K562 (cell line): Measurements from ENCODE around the gene MAPK1IP1L. TPM values are rescaled to one million over a fixed set of nuclear protein-coding genes. Genes with fewer than 3 reads are reported as not detected.

Experiments
- ARID3A ChIP-seq: IDR thresholded peaks from 2 replicates; pipeline ENCODE4 v1.6.1; 2012; ENCODE audit warnings: low read depth, low read length, improper control_type of control experiment, borderline replicate concordance
- CXXC5 ChIP-seq: fragments of 250-450 bp; sonication (Bioruptor Pico); IDR thresholded peaks from 2 replicates; pipeline ENCODE4 v1.8.0; 2022; ENCODE audit warnings: inconsistent platforms, mild to moderate bottlenecking, moderate library complexity
- E2F3 ChIP-seq: fragments of 250-450 bp; sonication (Bioruptor Pico); IDR thresholded peaks from 2 replicates; pipeline ENCODE4 v1.4.0; 2020; ENCODE audit warnings: mild to moderate bottlenecking
- EP300 ChIP-seq: IDR thresholded peaks from 2 replicates; pipeline ENCODE4 v1.6.1; 2012; ENCODE audit warnings: low read length, improper control_type of control experiment
- ETS2 ChIP-seq: IDR thresholded peaks from 2 replicates; pipeline ENCODE4 v1.6.1; 2016; ENCODE audit warnings: borderline replicate concordance, missing genetic modification characterization, mild to moderate bottlenecking, moderate library complexity, missing compliant biosample characterization; ENCODE audit not compliant: poor library complexity, severe bottlenecking
- FOXJ3 ChIP-seq: sonication (generic); formaldehyde crosslinking; IDR thresholded peaks from 2 replicates; pipeline ENCODE4 v1.4.0; 2020; ENCODE audit warnings: mild to moderate bottlenecking, missing genetic modification reagents
- MED1 ChIP-seq: sonication (generic); formaldehyde crosslinking; IDR thresholded peaks from 2 replicates; pipeline ENCODE4 v1.8.1; 2023; ENCODE audit warnings: missing genetic modification reagents, borderline replicate concordance
- MEIS2 ChIP-seq: fragments of 450-650 bp; IDR thresholded peaks from 2 replicates; pipeline ENCODE4 v1.6.1; 2014; ENCODE audit warnings: mild to moderate bottlenecking; ENCODE audit not compliant: partially characterized antibody
- PHB2 ChIP-seq: fragments of 450-650 bp; IDR thresholded peaks from 2 replicates; pipeline ENCODE4 v1.6.1; 2017; ENCODE audit warnings: low read depth
- PHF20 ChIP-seq: fragments of 450-650 bp; IDR thresholded peaks from 2 replicates; pipeline ENCODE4 v1.6.1; 2018; ENCODE audit not compliant: partially characterized antibody
- PTTG1 ChIP-seq: fragments of 450-650 bp; IDR thresholded peaks from 2 replicates; pipeline ENCODE4 v1.6.1; 2016; ENCODE audit warnings: low read depth, mild to moderate bottlenecking, missing genetic modification characterization, missing compliant biosample characterization
- SRSF3 ChIP-seq: fragments of 200-400 bp; formaldehyde crosslinking; IDR thresholded peaks from 2 replicates; pipeline ENCODE4 v1.6.1; 2016; ENCODE audit warnings: mild to moderate bottlenecking, low read length, moderate library complexity; ENCODE audit not compliant: insufficient read depth
- XRCC4 ChIP-seq: IDR thresholded peaks from one replicate; pipeline ENCODE4 v1.6.1; 2011; ENCODE audit not compliant: insufficient read depth, insufficient read length; ENCODE audit errors: extremely low read depth
- ZFX ChIP-seq: sonication (generic); formaldehyde crosslinking; IDR thresholded peaks from 2 replicates; pipeline ENCODE4 v1.8.0; 2022; ENCODE audit warnings: mild to moderate bottlenecking, missing genetic modification reagents, moderate library complexity
- ZKSCAN1 ChIP-seq: fragments of 150-350 bp; IDR thresholded peaks from 2 replicates; pipeline ENCODE4 v1.6.1; 2016; ENCODE audit warnings: low read depth, low read length
- ZKSCAN3 ChIP-seq: fragments of 250-450 bp; sonication (Bioruptor Pico); IDR thresholded peaks from 2 replicates; pipeline ENCODE4 v1.4.0; 2020
- ZNF57 ChIP-seq: fragments of 450-650 bp; formaldehyde crosslinking; IDR thresholded peaks from 2 replicates; pipeline ENCODE4 v1.4.0; 2020; ENCODE audit warnings: mild to moderate bottlenecking, moderate library complexity
- ZNF77 ChIP-seq: fragments of 250-450 bp; sonication (Bioruptor Pico); IDR thresholded peaks from 2 replicates; pipeline ENCODE4 v1.5.0; 2020
- polyA plus RNA-seq, 8 experiments: library from polyadenylated mRNA; depleted of rRNA in 4 of 8; stranded (reverse) in 5 of 8; unstranded in 3 of 8; fragments of >200 nt; fragmentation: Nextera tagmentation in 2 of 8; fragmentation: Illumina TruSeq in 1 of 8; extraction: Ambion mirVana in 2 of 8; extraction: Trizol in 1 of 8; gene quantifications; 2 replicates each; pipeline versions ENCODE4 v1.2.1 to v1.2.3, GENCODE V29; 2011 to 2014; ENCODE audit warnings: inconsistent platforms in 1 of 8, missing spikeins in 1 of 8
- total RNA-seq, 7 experiments: library from RNA; depleted of rRNA in 6 of 7; stranded (reverse); fragments of >200 nt in 6 of 7; fragmentation: Illumina TruSeq in 2 of 7; extraction: Trizol in 2 of 7; gene quantifications; 2 replicates each; pipeline versions ENCODE4 v1.2.1 to v1.2.3, GENCODE V29; 2011 to 2021; ENCODE audit warnings: low replicate concordance in 1 of 7
- TF ChIP-seq, protein P1 (sequence below), 2 experiments: fragments of 450-650 bp in 1 of 2; sonication (generic) in 1 of 2; formaldehyde crosslinking in 1 of 2; IDR thresholded peaks in 1 of 2; conservative IDR thresholded peaks in 1 of 2; 2 replicates each; pipeline versions ENCODE4 v1.6.1 to v1.8.1; 2016 to 2023; ENCODE audit warnings: mild to moderate bottlenecking in 2 of 2, moderate library complexity in 2 of 2, inconsistent platforms in 1 of 2, missing genetic modification reagents in 1 of 2
- TF ChIP-seq, protein P2 (sequence below): fragments of 450-650 bp; IDR thresholded peaks from 2 replicates; pipeline ENCODE4 v1.6.1; 2016; ENCODE audit warnings: borderline replicate concordance
- TF ChIP-seq, protein P3 (sequence below): fragments of 450-650 bp; IDR thresholded peaks from 2 replicates; pipeline ENCODE4 v1.6.1; 2016

Gene MAPK1IP1L
- total and polyA plus RNA-seq, 9 of the 15 experiments (the other 6 are each of a cell fraction or from before 2014, with no cell fraction given): 32.7 to 99.4 (median 49.8) TPM

DNA sequence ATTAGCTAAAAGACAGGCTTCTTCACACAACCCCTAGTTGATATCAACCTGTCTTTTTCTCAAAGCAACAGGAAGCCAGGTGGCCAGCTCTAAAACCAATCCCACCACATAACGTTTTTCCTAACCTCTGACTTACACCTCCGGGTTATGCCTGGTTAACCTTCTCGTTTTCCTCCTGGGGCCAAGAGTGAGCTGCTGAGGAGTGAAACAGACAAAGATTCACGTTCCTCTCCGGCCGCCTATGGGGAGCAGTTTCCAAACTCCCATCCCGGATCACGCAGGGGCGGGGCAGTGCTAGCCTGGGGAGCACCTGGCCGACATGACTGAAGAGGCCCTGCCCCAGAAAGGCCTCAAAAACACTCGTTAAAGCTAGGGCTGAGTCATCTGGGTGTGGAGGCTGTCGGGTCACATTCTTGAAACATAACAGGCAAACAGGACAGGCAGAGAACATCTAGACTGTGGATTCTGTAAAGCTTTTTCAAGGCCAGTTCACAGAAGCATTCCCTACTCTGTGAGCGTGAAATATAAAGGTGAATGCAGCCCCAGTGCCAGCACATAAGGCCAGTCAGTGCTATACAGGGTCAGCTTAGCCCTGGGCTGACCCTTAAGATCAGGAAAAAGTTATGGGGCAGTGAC is 51.7 kb downstream of the MAPK1IP1L start (continued):
- TF ChIP-seq ARID3A (no peak), ZNF77 (CRISPR knock-in tag) (no peak), EP300 (peak; percentile 44; the same call in 1 of the 2 replicates), PTTG1 (tag) (no peak; the same call in 1 of the 2 replicates), PHF20 (no peak), ZFX (CRISPR knock-in tag) (peak; percentile 92), ETS2 (tag) (no peak), SRSF3 (no peak), MED1 (CRISPR knock-in tag) (no peak), ZNF57 (CRISPR knock-in tag) (no peak), XRCC4 (no peak), ZKSCAN1 (0 out of 2 replicates have a peak, but pooled peaks have one; percentile 31), PHB2 (no peak), E2F3 (no peak), MEIS2 (peak; percentile 40), FOXJ3 (CRISPR knock-in tag) (no peak), CXXC5 (CRISPR knock-in tag) (peak; percentile 72), ZKSCAN3 (CRISPR knock-in tag) (no peak)
- TF ChIP-seq, protein P1, sequence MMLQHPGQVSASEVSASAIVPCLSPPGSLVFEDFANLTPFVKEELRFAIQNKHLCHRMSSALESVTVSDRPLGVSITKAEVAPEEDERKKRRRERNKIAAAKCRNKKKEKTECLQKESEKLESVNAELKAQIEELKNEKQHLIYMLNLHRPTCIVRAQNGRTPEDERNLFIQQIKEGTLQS (IDR thresholded peaks at IDR 0.05): peak; percentile 90
- TF ChIP-seq, protein P1 (CRISPR knock-in tag; conservative IDR thresholded peaks at IDR 0.05): no peak
- TF ChIP-seq, protein P2, sequence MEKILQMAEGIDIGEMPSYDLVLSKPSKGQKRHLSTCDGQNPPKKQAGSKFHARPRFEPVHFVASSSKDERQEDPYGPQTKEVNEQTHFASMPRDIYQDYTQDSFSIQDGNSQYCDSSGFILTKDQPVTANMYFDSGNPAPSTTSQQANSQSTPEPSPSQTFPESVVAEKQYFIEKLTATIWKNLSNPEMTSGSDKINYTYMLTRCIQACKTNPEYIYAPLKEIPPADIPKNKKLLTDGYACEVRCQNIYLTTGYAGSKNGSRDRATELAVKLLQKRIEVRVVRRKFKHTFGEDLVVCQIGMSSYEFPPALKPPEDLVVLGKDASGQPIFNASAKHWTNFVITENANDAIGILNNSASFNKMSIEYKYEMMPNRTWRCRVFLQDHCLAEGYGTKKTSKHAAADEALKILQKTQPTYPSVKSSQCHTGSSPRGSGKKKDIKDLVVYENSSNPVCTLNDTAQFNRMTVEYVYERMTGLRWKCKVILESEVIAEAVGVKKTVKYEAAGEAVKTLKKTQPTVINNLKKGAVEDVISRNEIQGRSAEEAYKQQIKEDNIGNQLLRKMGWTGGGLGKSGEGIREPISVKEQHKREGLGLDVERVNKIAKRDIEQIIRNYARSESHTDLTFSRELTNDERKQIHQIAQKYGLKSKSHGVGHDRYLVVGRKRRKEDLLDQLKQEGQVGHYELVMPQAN: no peak
- TF ChIP-seq, protein P3, sequence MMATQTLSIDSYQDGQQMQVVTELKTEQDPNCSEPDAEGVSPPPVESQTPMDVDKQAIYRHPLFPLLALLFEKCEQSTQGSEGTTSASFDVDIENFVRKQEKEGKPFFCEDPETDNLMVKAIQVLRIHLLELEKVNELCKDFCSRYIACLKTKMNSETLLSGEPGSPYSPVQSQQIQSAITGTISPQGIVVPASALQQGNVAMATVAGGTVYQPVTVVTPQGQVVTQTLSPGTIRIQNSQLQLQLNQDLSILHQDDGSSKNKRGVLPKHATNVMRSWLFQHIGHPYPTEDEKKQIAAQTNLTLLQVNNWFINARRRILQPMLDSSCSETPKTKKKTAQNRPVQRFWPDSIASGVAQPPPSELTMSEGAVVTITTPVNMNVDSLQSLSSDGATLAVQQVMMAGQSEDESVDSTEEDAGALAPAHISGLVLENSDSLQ: peak; percentile 54
